ENCODE results near the gene SLC33A1. TPM values are rescaled to one million over a fixed set of nuclear protein-coding genes. Genes with fewer than 3 reads are reported as not detected.

SLC33A1 gene
- total and polyA plus RNA-seq, 2 of the 8 experiments (the other 6 are each of a cell fraction or from before 2014, with no cell fraction given): 15.6 to 24.2 TPM

- TF ChIP-seq USF2 (IDR thresholded peaks at IDR 0.05; ENCODE audit: low read length) (peak; percentile 98), CBX5 (IDR thresholded peaks at IDR 0.05; ENCODE audit: low read depth, low read length) (no peak), GABPA (IDR thresholded peaks at IDR 0.05; ENCODE audit: borderline replicate concordance, insufficient read depth, low read length) (peak; percentile 98), TBP (IDR thresholded peaks at IDR 0.05; ENCODE audit: low read depth, low read length) (peak; percentile 76), FOSL1 (IDR thresholded peaks at IDR 0.05; ENCODE audit: insufficient read depth, low read depth, low read length) (0 out of 2 replicates have a peak, but pooled peaks have one; percentile 10), E2F6 (IDR thresholded peaks at IDR 0.05) (peak; percentile 87), POLR2AphosphoS5 (IDR thresholded peaks at IDR 0.05; ENCODE audit: low read depth, low read length) (peak; percentile 78), KDM1A (IDR thresholded peaks at IDR 0.05; ENCODE audit: borderline replicate concordance, low read length) (no peak), GTF2F1 (IDR thresholded peaks at IDR 0.05; ENCODE audit: borderline replicate concordance, low read depth, low read length) (peak; percentile 70; the same call in 1 of the 2 replicates), ATF3 (IDR thresholded peaks at IDR 0.05; ENCODE audit: insufficient read depth, low read depth, low read length) (peak; percentile 91), BACH1 (IDR thresholded peaks at IDR 0.05; ENCODE audit: low read length) (peak; percentile 51), RBBP5 (IDR thresholded peaks at IDR 0.05; ENCODE audit: borderline replicate concordance, low read depth, low read length) (peak; percentile 78; the same call in 1 of the 2 replicates), POLR2A (IDR thresholded peaks at IDR 0.05; ENCODE audit: control extremely low read depth in 1 of 2, low read depth in 2 of 2, low read length in 2 of 2) (peak; percentile 72 to 78), CHD1 (IDR thresholded peaks at IDR 0.05; ENCODE audit: low read depth, low read length) (no peak), SRF (IDR thresholded peaks at IDR 0.05; ENCODE audit: low read depth, low read length) (peak; percentile 49)
Measured at GRCh38 chr3:155854141-155854940, at the start of gene SLC33A1 (continued).
